ENCODE results near the gene RTN4. TPM values are rescaled to one million over a fixed set of nuclear protein-coding genes. Genes with fewer than 3 reads are reported as not detected.

The RTN4 gene
- total RNA-seq, 1 donor, result 355 TPM

- Histone ChIP-seq H3K9me3 (ENCODE audit: low read depth, low read length) (no peaks in the 10 kb centered on the region), H3K4me3 (ENCODE audit: insufficient read depth, low read length) (no peak overlapping the region), H3K4me2 (ENCODE audit: insufficient read depth, low read length) (no peak overlapping the region), H3K4me1 (ENCODE audit: insufficient read depth, low read length) (peaks cover 52% of the 10 kb centered on the region), H2AFZ (ENCODE audit: low read length) (no peak overlapping the region), H3K27ac (ENCODE audit: low read depth, low read length) (no peak overlapping the region), H3K79me2 (ENCODE audit: insufficient read depth, low read length) (peaks cover 99% of the 10 kb centered on the region), H3K36me3 (ENCODE audit: insufficient read depth, low read length) (no peaks in the 10 kb centered on the region), H3K27me3 (ENCODE audit: insufficient read depth, low read length) (no peaks in the 10 kb centered on the region), H4K20me1 (ENCODE audit: insufficient read depth, low read length) (peaks cover 94% of the 10 kb centered on the region)
- TF ChIP-seq, protein P1, sequence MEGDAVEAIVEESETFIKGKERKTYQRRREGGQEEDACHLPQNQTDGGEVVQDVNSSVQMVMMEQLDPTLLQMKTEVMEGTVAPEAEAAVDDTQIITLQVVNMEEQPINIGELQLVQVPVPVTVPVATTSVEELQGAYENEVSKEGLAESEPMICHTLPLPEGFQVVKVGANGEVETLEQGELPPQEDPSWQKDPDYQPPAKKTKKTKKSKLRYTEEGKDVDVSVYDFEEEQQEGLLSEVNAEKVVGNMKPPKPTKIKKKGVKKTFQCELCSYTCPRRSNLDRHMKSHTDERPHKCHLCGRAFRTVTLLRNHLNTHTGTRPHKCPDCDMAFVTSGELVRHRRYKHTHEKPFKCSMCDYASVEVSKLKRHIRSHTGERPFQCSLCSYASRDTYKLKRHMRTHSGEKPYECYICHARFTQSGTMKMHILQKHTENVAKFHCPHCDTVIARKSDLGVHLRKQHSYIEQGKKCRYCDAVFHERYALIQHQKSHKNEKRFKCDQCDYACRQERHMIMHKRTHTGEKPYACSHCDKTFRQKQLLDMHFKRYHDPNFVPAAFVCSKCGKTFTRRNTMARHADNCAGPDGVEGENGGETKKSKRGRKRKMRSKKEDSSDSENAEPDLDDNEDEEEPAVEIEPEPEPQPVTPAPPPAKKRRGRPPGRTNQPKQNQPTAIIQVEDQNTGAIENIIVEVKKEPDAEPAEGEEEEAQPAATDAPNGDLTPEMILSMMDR (IDR thresholded peaks at IDR 0.05; ENCODE audit: extremely low read depth, low read depth, low read length), result no peak
- DNase-seq (ENCODE audit: insufficient read length, low spot score, missing footprints), result no peak
These were observed 6.4 kb downstream of the RTN4 start for GRCh38 chr2:55043841-55044240.

DNA sequence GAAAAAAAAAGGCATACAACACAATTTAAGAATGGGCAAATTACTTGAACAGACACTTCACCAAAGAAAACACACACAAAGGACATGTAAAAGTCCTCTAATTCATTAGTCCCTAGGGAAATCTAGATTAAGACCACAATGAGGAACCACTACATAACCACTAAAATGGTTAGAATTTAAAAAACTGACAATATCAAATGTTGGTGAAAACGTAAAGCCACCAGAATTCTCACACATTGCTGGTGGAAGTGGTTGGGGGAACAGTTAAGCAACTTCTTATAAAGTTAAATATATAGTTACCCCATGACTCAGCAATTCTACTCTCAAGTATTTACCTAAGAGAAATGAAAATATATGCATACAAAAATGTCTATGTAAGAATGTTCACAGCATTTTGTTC lies 11.8 kb downstream of the RTN4 start:
- no peak for DNase-seq (ENCODE audit: insufficient read length, low spot score, missing footprints)

GRCh38 chr2:55035716-55036115 lies 14.5 kb downstream of the RTN4 start:
- TF ChIP-seq, protein P1 (IDR thresholded peaks at IDR 0.05; ENCODE audit: extremely low read depth, low read depth, low read length), result no peak
- peak overlapping the region; percentile 9 for H3K4me2 ChIP-seq (ENCODE audit: insufficient read depth, low read length)
- no peak overlapping the region for H2AFZ ChIP-seq (ENCODE audit: low read length)
- H3K27ac ChIP-seq (ENCODE audit: low read depth, low read length), result no peak overlapping the region
- DNase-seq (ENCODE audit: insufficient read length, low spot score, missing footprints), result no peak
- H3K79me2 ChIP-seq (ENCODE audit: insufficient read depth, low read length), result peaks cover 99% of the 10 kb centered on the region
- no peaks in the 10 kb centered on the region for H3K36me3 ChIP-seq (ENCODE audit: insufficient read depth, low read length)
- H3K27me3 ChIP-seq (ENCODE audit: insufficient read depth, low read length), result no peaks in the 10 kb centered on the region
- H4K20me1 ChIP-seq (ENCODE audit: insufficient read depth, low read length), result peaks cover 96% of the 10 kb centered on the region
- no peaks in the 10 kb centered on the region for H3K9me3 ChIP-seq (ENCODE audit: low read depth, low read length)
- H3K4me1 ChIP-seq (ENCODE audit: insufficient read depth, low read length), result peaks cover 24% of the 10 kb centered on the region
- H3K4me3 ChIP-seq (ENCODE audit: insufficient read depth, low read length), result no peak overlapping the region

More for the DNA sequence above, 11.8 kb downstream of the RTN4 start:
- TF ChIP-seq, protein P1 (IDR thresholded peaks at IDR 0.05; ENCODE audit: extremely low read depth, low read depth, low read length), result no peak
- H3K4me1 ChIP-seq (ENCODE audit: insufficient read depth, low read length), result peaks cover 35% of the 10 kb centered on the region
- no peaks in the 10 kb centered on the region for H3K36me3 ChIP-seq (ENCODE audit: insufficient read depth, low read length)
- no peak overlapping the region for H3K4me2 ChIP-seq (ENCODE audit: insufficient read depth, low read length)
- peaks cover 95% of the 10 kb centered on the region for H4K20me1 ChIP-seq (ENCODE audit: insufficient read depth, low read length)
- H3K27ac ChIP-seq (ENCODE audit: low read depth, low read length), result no peak overlapping the region
- H3K27me3 ChIP-seq (ENCODE audit: insufficient read depth, low read length), result no peaks in the 10 kb centered on the region
- H3K9me3 ChIP-seq (ENCODE audit: low read depth, low read length), result no peaks in the 10 kb centered on the region
- H2AFZ ChIP-seq (ENCODE audit: low read length), result no peak overlapping the region
- H3K4me3 ChIP-seq (ENCODE audit: insufficient read depth, low read length), result no peak overlapping the region
- H3K79me2 ChIP-seq (ENCODE audit: insufficient read depth, low read length), result peaks cover 99% of the 10 kb centered on the region

DNA sequence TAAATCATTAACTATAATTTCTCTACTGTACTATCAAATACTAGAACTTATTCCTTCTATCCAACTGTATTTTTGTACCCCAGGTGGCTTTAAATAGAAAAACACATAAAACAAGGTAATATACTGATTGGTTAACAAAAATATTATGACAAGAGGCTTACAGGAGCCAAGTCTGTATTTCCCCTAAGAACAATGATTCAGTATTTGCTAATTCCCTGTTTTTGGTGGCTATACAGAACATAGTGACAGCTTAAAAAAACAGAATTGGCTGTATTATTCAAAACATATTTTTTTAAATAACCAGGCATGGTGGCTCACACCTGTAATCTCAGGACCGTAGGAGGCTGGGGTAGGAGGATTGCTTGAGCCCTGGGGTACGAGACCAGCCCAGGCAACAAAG lies 16.3 kb downstream of the RTN4 start:
- DNase-seq (ENCODE audit: insufficient read length, low spot score, missing footprints), result no peak
- Histone ChIP-seq H3K27ac (ENCODE audit: low read depth, low read length) (no peak overlapping the region), H3K4me1 (ENCODE audit: insufficient read depth, low read length) (peaks cover 12% of the 10 kb centered on the region), H4K20me1 (ENCODE audit: insufficient read depth, low read length) (peaks cover 96% of the 10 kb centered on the region), H3K9me3 (ENCODE audit: low read depth, low read length) (no peaks in the 10 kb centered on the region), H2AFZ (ENCODE audit: low read length) (no peak overlapping the region), H3K4me2 (ENCODE audit: insufficient read depth, low read length) (no peak overlapping the region), H3K4me3 (ENCODE audit: insufficient read depth, low read length) (no peak overlapping the region), H3K79me2 (ENCODE audit: insufficient read depth, low read length) (peaks cover 99% of the 10 kb centered on the region), H3K36me3 (ENCODE audit: insufficient read depth, low read length) (no peaks in the 10 kb centered on the region), H3K27me3 (ENCODE audit: insufficient read depth, low read length) (no peaks in the 10 kb centered on the region)
- TF ChIP-seq, protein P1 (IDR thresholded peaks at IDR 0.05; ENCODE audit: extremely low read depth, low read depth, low read length), result no peak

Measured in osteoblast (primary cell).